HG03575 (cell line): Measurements from ENCODE around the gene PITPNB.

Source experiments
- ATAC-seq: cut with Tn5 transposase; IDR thresholded peaks from one replicate; pipeline ENCODE4 v1.9.1; 2021; ENCODE audit not compliant: unreplicated experiment, insufficient number of reproducible peaks, low FRiP score; ENCODE audit errors: extremely low read depth

PITPNB gene

GRCh38 chr22:27925331-27925730 is 6.3 kb upstream of the PITPNB start:
- no peak for ATAC-seq

- ATAC-seq = no peak
Measured at GRCh38 chr22:27919942-27920755, 1.1 kb upstream of the PITPNB start.

GRCh38 chr22:27918341-27919221 is 475 bp downstream of the PITPNB start:
- no peak for ATAC-seq

GRCh38 chr22:27915986-27916385 is 3.1 kb downstream of the PITPNB start:
- ATAC-seq = no peak

GRCh38 chr22:27913162-27913741 is 5.8 kb downstream of the PITPNB start:
- ATAC-seq = no peak

- no peak for ATAC-seq
Measured at GRCh38 chr22:27912101-27912500, 7.0 kb downstream of the PITPNB start.

- no peak for ATAC-seq
Measured at GRCh38 chr22:27911330-27911729, 7.7 kb downstream of the PITPNB start.

GRCh38 chr22:27906241-27906640 is 12.8 kb downstream of the PITPNB start:
- ATAC-seq = no peak

- ATAC-seq = no peak
Measured at GRCh38 chr22:27905653-27906052, 13.4 kb downstream of the PITPNB start.

- ATAC-seq = no peak
Measured at GRCh38 chr22:27903805-27904473, 15.1 kb downstream of the PITPNB start.

- ATAC-seq = no peak
Measured at GRCh38 chr22:27900153-27900552, 18.9 kb downstream of the PITPNB start.

GRCh38 chr22:27896245-27896644 is 22.8 kb downstream of the PITPNB start:
- no peak for ATAC-seq

GRCh38 chr22:27895600-27895999 is 23.5 kb downstream of the PITPNB start:
- ATAC-seq = no peak

GRCh38 chr22:27892811-27893210 is 26.2 kb downstream of the PITPNB start:
- no peak for ATAC-seq

- ATAC-seq = no peak
Measured at GRCh38 chr22:27892064-27892463, 27.0 kb downstream of the PITPNB start.

- ATAC-seq = no peak
Measured at GRCh38 chr22:27888310-27888709, 30.7 kb downstream of the PITPNB start.

- no peak for ATAC-seq
Measured at GRCh38 chr22:27886843-27887151, 32.3 kb downstream of the PITPNB start.

GRCh38 chr22:27885977-27886842 is 32.8 kb downstream of the PITPNB start:
- no peak for ATAC-seq
